Mucosa of stomach (tissue), 1 donor: Measurements from ENCODE around the gene WEE2.
A peak's percentile ranks its signal among the peaks of the same experiment; 100 is the strongest.

ENCODE experiments used
- H3K27me3 ChIP-seq: one replicate; pipeline ENCODE4 v1.7.0; 2013; ENCODE audit warnings: mild to moderate bottlenecking, low read length; ENCODE audit not compliant: control insufficient read depth, insufficient read depth
- H3K36me3 ChIP-seq: one replicate; pipeline ENCODE4 v1.7.0; 2013; ENCODE audit warnings: low read length; ENCODE audit not compliant: control insufficient read depth, insufficient read depth
- H3K4me1 ChIP-seq: one replicate; pipeline ENCODE4 v1.7.0; 2013; ENCODE audit warnings: mild to moderate bottlenecking, low read length; ENCODE audit not compliant: control insufficient read depth, insufficient read depth
- H3K4me3 ChIP-seq: one replicate; pipeline ENCODE4 v1.7.0; 2013; ENCODE audit warnings: low read length
- H3K9ac ChIP-seq: one replicate; pipeline ENCODE4 v1.7.0; 2013; ENCODE audit warnings: mild to moderate bottlenecking, low read length, moderate library complexity
- H3K9me3 ChIP-seq: one replicate; pipeline ENCODE4 v1.7.0; 2013; ENCODE audit warnings: mild to moderate bottlenecking, low read length, moderate library complexity; ENCODE audit not compliant: control insufficient read depth
- donor health status: Pancreatic carcinoma.

Gene WEE2

GRCh38 chr7:141708351-141708750, at the start of gene WEE2:
Gene WEE2 (plus strand): TSS chr7:141708353. CDS start chr7:141708759, 406 bp downstream.
- no peak within 1 kb of the TSS for H3K4me3 ChIP-seq
- H3K9ac ChIP-seq, result no peak within 1 kb of the TSS
- H3K9me3 ChIP-seq, result no peaks in the 10 kb centered on the region
- peaks cover 36% of the 10 kb centered on the region for H3K4me1 ChIP-seq
- no peaks in the 10 kb centered on the region for H3K27me3 ChIP-seq
- H3K36me3 ChIP-seq, result no peaks in the 10 kb centered on the region

- H3K36me3 ChIP-seq, result peaks cover 6% of the 10 kb centered on the region
- H3K9ac ChIP-seq, result no peak overlapping the region
- H3K4me1 ChIP-seq, result peaks cover 41% of the 10 kb centered on the region
- H3K9me3 ChIP-seq, result no peaks in the 10 kb centered on the region
- no peaks in the 10 kb centered on the region for H3K27me3 ChIP-seq
- no peak overlapping the region for H3K4me3 ChIP-seq
These were observed 48.7 kb upstream of the WEE2 start for GRCh38 chr7:141659501-141659900.

GRCh38 chr7:141660259-141660658, 47.9 kb upstream of the WEE2 start:
- peaks cover 6% of the 10 kb centered on the region for H3K36me3 ChIP-seq
- no peak overlapping the region for H3K4me3 ChIP-seq
- H3K9ac ChIP-seq, result no peak overlapping the region
- no peaks in the 10 kb centered on the region for H3K27me3 ChIP-seq
- H3K4me1 ChIP-seq, result peaks cover 48% of the 10 kb centered on the region
- H3K9me3 ChIP-seq, result no peaks in the 10 kb centered on the region

GRCh38 chr7:141663081-141663849, 44.9 kb upstream of the WEE2 start:
- Histone ChIP-seq H3K9ac (peak overlapping the region; percentile 37), H3K4me1 (peaks cover 52% of the 10 kb centered on the region), H3K9me3 (no peaks in the 10 kb centered on the region), H3K36me3 (peaks cover 12% of the 10 kb centered on the region), H3K27me3 (no peaks in the 10 kb centered on the region), H3K4me3 (no peak overlapping the region)

GRCh38 chr7:141664450-141664849, 43.7 kb upstream of the WEE2 start:
- Histone ChIP-seq H3K36me3 (peaks cover 12% of the 10 kb centered on the region), H3K27me3 (no peaks in the 10 kb centered on the region), H3K4me1 (peaks cover 52% of the 10 kb centered on the region), H3K9me3 (no peaks in the 10 kb centered on the region), H3K4me3 (no peak overlapping the region), H3K9ac (peak overlapping the region; percentile 0)

- Histone ChIP-seq H3K36me3 (peaks cover 12% of the 10 kb centered on the region), H3K4me1 (peaks cover 47% of the 10 kb centered on the region), H3K4me3 (no peak overlapping the region), H3K27me3 (no peaks in the 10 kb centered on the region), H3K9me3 (no peaks in the 10 kb centered on the region), H3K9ac (peak overlapping the region; percentile 0)
These were observed 42.7 kb upstream of the WEE2 start for GRCh38 chr7:141665208-141666035.

- H3K36me3 ChIP-seq, result peaks cover 12% of the 10 kb centered on the region
These were observed 42.1 kb upstream of the WEE2 start for GRCh38 chr7:141666071-141666470.

GRCh38 chr7:141668853-141669252, 39.3 kb upstream of the WEE2 start:
- peaks cover 17% of the 10 kb centered on the region for H3K4me1 ChIP-seq
- H3K9ac ChIP-seq, result no peak overlapping the region
- H3K36me3 ChIP-seq, result peaks cover 9% of the 10 kb centered on the region
- H3K9me3 ChIP-seq, result no peaks in the 10 kb centered on the region
- H3K27me3 ChIP-seq, result no peaks in the 10 kb centered on the region
- no peak overlapping the region for H3K4me3 ChIP-seq

More at GRCh38 chr7:141666071-141666470, 42.1 kb upstream of the WEE2 start:
- Histone ChIP-seq H3K9me3 (no peaks in the 10 kb centered on the region), H3K9ac (no peak overlapping the region), H3K4me3 (no peak overlapping the region), H3K4me1 (peaks cover 42% of the 10 kb centered on the region), H3K27me3 (no peaks in the 10 kb centered on the region)

GRCh38 chr7:141671705-141672496, 36.3 kb upstream of the WEE2 start:
- Histone ChIP-seq H3K4me1 (peaks cover 16% of the 10 kb centered on the region), H3K9me3 (no peaks in the 10 kb centered on the region), H3K36me3 (no peaks in the 10 kb centered on the region), H3K9ac (no peak overlapping the region), H3K27me3 (no peaks in the 10 kb centered on the region), H3K4me3 (no peak overlapping the region)

- H3K4me3 ChIP-seq, result no peak overlapping the region
- no peaks in the 10 kb centered on the region for H3K9me3 ChIP-seq
- no peaks in the 10 kb centered on the region for H3K27me3 ChIP-seq
- no peak overlapping the region for H3K9ac ChIP-seq
- peaks cover 16% of the 10 kb centered on the region for H3K4me1 ChIP-seq
- H3K36me3 ChIP-seq, result no peaks in the 10 kb centered on the region
These were observed 34.8 kb upstream of the WEE2 start for GRCh38 chr7:141673346-141673745.

- no peaks in the 10 kb centered on the region for H3K27me3 ChIP-seq
- no peak overlapping the region for H3K4me3 ChIP-seq
- H3K36me3 ChIP-seq, result no peaks in the 10 kb centered on the region
- no peaks in the 10 kb centered on the region for H3K9me3 ChIP-seq
- H3K9ac ChIP-seq, result no peak overlapping the region
- peaks cover 16% of the 10 kb centered on the region for H3K4me1 ChIP-seq
These were observed 33.9 kb upstream of the WEE2 start for GRCh38 chr7:141674171-141674671.
